ENCODE measurements around the gene CFAP65. TPM values are rescaled to one million over a fixed set of nuclear protein-coding genes. Genes with fewer than 3 reads are reported as not detected.

CFAP65 gene
- total RNA-seq, 1 experiment from 2014 or later: 0.52 TPM

GRCh38 chr2:218983934-218984238, 57.4 kb downstream of the CFAP65 start:
- no peak overlapping the region for H3K4me3 ChIP-seq (replicated peaks in 1 of 2; ENCODE audit: low read depth in 1 of 2, low read length in 2 of 2)
- no peaks in the 10 kb centered on the region for H3K9me2 ChIP-seq (ENCODE audit: insufficient read depth)
- 0 out of 2 replicates have a peak, but pooled peaks cover 8% of the 10 kb centered on the region for H3K27me3 ChIP-seq (ENCODE audit: insufficient read depth, low read length)
- DNase-seq (ENCODE audit: low read depth, low spot score): no peak
- no peaks in the 10 kb centered on the region for H4K20me1 ChIP-seq (ENCODE audit: insufficient read depth)
- H3K4me2 ChIP-seq (ENCODE audit: low read length): no peak overlapping the region
- H3K79me2 ChIP-seq (ENCODE audit: insufficient read depth, low read length): no peaks in the 10 kb centered on the region
- TF ChIP-seq SIN3A (IDR thresholded peaks at IDR 0.05; ENCODE audit: low read depth) (no peak), YY1 (IDR thresholded peaks at IDR 0.05; ENCODE audit: extremely low read depth, insufficient replicate concordance, low read depth, low read length) (no peak)
- no peaks in the 10 kb centered on the region for H3K9me3 ChIP-seq (ENCODE audit: control insufficient read depth in 1 of 2, insufficient read depth in 1 of 2, low read depth in 1 of 2, low read length in 2 of 2)
- ChIA-PET RAD21 (ENCODE audit: low non-redundant PET in 1 of 2, low total read pairs in 2 of 2, uncharacterized antibody in 2 of 2, unreplicated experiment in 2 of 2) (no interaction called here), CTCF (no interaction called here), POLR2A (no interaction called here)
- no TSS peak for BruUV-seq (replicated peaks)
- H2AFZ ChIP-seq (ENCODE audit: low read depth, low read length, poor library complexity, severe bottlenecking): no peak overlapping the region
- no peak overlapping the region for H3K9ac ChIP-seq (ENCODE audit: low read length)
- H3K4me1 ChIP-seq (ENCODE audit: control insufficient read depth in 1 of 2, insufficient read depth in 2 of 2, low read length in 2 of 2): peaks cover 0 to 10% of the 10 kb centered on the region in 2 experiments; a peak in 1 of 4 replicates
- ATAC-seq: no peak
- intact Hi-C loops (cut with micrococcal nuclease): no loop called here
- H3K36me3 ChIP-seq (ENCODE audit: control insufficient read depth in 1 of 2, insufficient read depth in 2 of 2, low read length in 2 of 2): no peaks in the 10 kb centered on the region
- no peak overlapping the region for H3K27ac ChIP-seq (ENCODE audit: low read depth, low read length)

- no peak overlapping the region for H3K27ac ChIP-seq (ENCODE audit: low read depth, low read length)
- H3K9me3 ChIP-seq (ENCODE audit: control insufficient read depth in 1 of 2, insufficient read depth in 1 of 2, low read depth in 1 of 2, low read length in 2 of 2): no peaks in the 10 kb centered on the region
- H3K79me2 ChIP-seq (ENCODE audit: insufficient read depth, low read length): no peaks in the 10 kb centered on the region
- peaks cover 0 to 10% of the 10 kb centered on the region in 2 experiments; a peak in 1 of 4 replicates for H3K4me1 ChIP-seq (ENCODE audit: control insufficient read depth in 1 of 2, insufficient read depth in 2 of 2, low read length in 2 of 2)
- no peak for ATAC-seq
- no TSS peak for BruUV-seq (replicated peaks)
- H3K4me3 ChIP-seq (replicated peaks in 1 of 2; ENCODE audit: low read depth in 1 of 2, low read length in 2 of 2): no peak overlapping the region
- DNase-seq (ENCODE audit: low read depth, low spot score): no peak
- H3K36me3 ChIP-seq (ENCODE audit: control insufficient read depth in 1 of 2, insufficient read depth in 2 of 2, low read length in 2 of 2): no peaks in the 10 kb centered on the region
- no peak overlapping the region for H3K4me2 ChIP-seq (ENCODE audit: low read length)
- no peaks in the 10 kb centered on the region for H3K9me2 ChIP-seq (ENCODE audit: insufficient read depth)
- CTCF ChIA-PET: no interaction called here
- POLR2A ChIA-PET: no interaction called here
- TF ChIP-seq SIN3A (IDR thresholded peaks at IDR 0.05; ENCODE audit: low read depth): no peak
- no peak for TF ChIP-seq REST (IDR thresholded peaks at IDR 0.05; ENCODE audit: low read depth)
- TF ChIP-seq ZBTB33 (IDR thresholded peaks at IDR 0.05; ENCODE audit: extremely low read depth, insufficient replicate concordance, low read length): no peak
- no peak for TF ChIP-seq RAD21 (IDR thresholded peaks at IDR 0.05; ENCODE audit: low read depth)
- TF ChIP-seq YY1 (IDR thresholded peaks at IDR 0.05; ENCODE audit: extremely low read depth, insufficient replicate concordance, low read depth, low read length): no peak
- TF ChIP-seq POLR2A (IDR thresholded peaks at IDR 0.05; ENCODE audit: borderline replicate concordance, extremely low read depth, insufficient read depth, insufficient read length): no peak
- no peak for TF ChIP-seq ELF1 (IDR thresholded peaks at IDR 0.05; ENCODE audit: borderline replicate concordance, low read depth)
- TF ChIP-seq MAX (IDR thresholded peaks at IDR 0.05): no peak
- no peak for TF ChIP-seq EZH2phosphoT487 (IDR thresholded peaks at IDR 0.05; ENCODE audit: borderline replicate concordance)
- no peak for TF ChIP-seq CBX3 (IDR thresholded peaks at IDR 0.05; ENCODE audit: low read depth)
- TF ChIP-seq CEBPB (IDR thresholded peaks at IDR 0.05; ENCODE audit: low read depth): no peak
- TF ChIP-seq SP1 (IDR thresholded peaks at IDR 0.05; ENCODE audit: low read depth): no peak
- no peak for TF ChIP-seq SRF (IDR thresholded peaks at IDR 0.05; ENCODE audit: low read depth)
- no peak for TF ChIP-seq EZH2 (IDR thresholded peaks at IDR 0.05)
- intact Hi-C loops (cut with micrococcal nuclease): no loop called here
- no peaks in the 10 kb centered on the region for H4K20me1 ChIP-seq (ENCODE audit: insufficient read depth)
- H3K9ac ChIP-seq (ENCODE audit: low read length): no peak overlapping the region
- RAD21 ChIA-PET (ENCODE audit: low non-redundant PET in 1 of 2, low total read pairs in 2 of 2, uncharacterized antibody in 2 of 2, unreplicated experiment in 2 of 2): no interaction called here
- no peak overlapping the region for H2AFZ ChIP-seq (ENCODE audit: low read depth, low read length, poor library complexity, severe bottlenecking)
- H3K27me3 ChIP-seq (ENCODE audit: insufficient read depth, low read length): 0 out of 2 replicates have a peak, but pooled peaks cover 8% of the 10 kb centered on the region
These were observed 57.9 kb downstream of the CFAP65 start for GRCh38 chr2:218983263-218983933.
